COR-L47 (cell line): ENCODE results near the gene ERP44.
"Not testable (repeated sequence)": the region's sequence is repeated elsewhere in the genome, so short reads cannot be mapped to it uniquely, and the experiment has no call there.

Experiments
- DNase-seq: peaks from one replicate; lab custom pipeline; 2025; lab: John Stamatoyannopoulos, UW

The ERP44 gene

DNA sequence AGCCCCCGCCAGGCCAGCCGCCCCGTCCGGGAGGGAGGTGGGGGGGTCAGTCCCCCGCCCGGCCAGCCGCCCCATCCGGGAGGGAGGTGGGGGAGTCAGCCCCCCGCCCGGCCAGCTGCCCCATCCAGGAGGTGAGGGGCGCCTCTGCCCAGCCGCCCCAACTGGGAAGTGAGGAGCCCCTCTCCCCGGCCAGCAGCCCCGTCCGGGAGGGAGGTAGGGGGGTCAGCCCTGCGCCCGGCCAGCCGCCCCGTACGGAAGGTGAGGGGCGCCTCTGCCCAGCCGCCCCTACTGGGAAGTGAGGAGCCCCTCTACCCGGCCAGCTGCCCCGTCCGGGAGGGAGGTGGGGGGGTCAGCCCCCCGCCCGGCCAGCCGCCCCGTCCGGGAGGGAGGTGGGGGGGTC, 30.8 kb downstream of the ERP44 start:
- not testable (repeated sequence) for DNase-seq

DNA sequence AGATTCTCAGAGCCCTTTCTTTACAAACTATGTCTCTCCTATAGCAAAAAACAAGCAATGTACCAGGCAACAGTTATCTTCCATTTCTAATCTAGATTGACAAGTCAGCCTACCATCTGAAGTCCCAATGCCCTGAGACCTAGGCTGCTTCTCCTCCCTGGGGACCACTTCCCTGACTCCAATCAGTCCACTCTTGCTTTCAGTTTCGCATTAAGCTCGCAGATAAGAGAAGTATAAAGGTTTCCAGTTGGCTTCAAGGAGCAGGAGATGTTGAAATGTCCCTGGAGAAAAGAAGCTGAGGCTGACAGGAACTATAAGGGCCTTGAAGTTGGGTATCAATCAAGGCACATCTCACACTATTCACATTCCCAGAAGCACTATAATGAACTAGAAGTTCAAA, 32.3 kb downstream of the ERP44 start:
- no peak for DNase-seq

DNA sequence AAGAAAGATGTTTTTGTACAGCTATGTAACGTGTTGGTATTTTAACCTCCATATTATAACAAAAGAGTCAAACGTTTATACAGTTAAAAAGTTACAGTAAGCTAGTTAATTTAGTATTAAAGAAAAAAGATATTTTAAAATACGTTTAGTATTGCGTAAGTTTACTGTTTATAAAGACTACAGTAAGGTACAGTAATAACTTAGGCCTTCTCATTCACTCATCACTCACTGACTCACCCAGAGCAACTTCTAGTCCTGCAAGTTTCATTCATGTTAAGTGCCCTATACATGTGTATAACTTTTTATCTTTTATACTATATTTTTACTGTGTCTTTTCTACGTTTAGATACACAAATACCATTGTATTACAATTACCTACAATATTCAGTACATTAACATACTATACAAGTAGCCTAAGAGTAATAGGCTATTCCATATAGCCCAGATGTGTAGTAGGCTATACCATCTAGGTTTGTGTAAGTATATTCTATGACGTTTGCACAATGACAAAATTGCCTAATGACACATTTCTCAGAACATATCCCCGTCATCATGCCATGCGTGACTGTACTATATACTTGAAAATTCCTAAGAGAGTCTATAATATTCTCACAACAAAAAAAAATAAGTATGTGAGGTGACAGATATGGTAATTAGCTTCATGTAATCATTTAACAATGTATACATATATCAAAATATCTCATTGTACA, 33.8 kb downstream of the ERP44 start:
- DNase-seq = no peak

DNA sequence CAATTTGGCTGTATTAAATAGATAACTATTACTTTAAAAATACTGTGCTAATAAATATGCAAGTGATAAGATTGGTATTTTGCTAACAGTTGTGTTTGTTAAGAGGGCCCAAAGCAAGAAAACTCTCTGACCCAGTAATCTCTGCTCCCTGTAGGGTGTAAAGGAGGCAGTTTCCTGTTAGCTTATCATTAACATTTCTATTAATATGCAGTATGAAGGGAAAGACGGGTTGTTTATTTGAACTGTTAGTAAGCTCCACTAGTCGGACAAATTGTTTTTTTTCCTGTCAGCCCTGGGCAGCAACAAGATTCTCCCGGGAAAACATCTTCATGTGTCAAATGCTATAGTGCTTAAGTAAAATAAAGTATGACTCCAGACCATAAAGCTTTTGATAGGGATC, 35.6 kb downstream of the ERP44 start:
- no peak for DNase-seq

DNA sequence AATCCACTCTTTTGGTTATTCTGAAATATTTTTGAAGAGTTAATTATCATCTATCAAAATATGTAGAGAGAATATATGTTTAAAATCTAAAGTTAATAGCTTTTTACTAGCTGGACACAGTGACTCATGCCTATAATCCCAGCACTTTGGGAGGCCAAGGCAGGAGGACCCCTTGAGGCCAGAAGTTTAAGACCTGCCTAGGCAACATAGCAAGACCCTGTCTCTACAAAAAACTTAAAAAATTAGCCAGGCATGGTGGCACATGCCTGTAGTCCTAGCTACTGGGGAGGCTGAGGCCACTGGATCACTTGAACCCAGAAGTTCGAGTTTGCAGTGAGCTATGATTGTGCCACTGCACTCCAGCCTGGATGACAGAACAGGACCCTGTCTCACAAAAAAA, 36.1 kb downstream of the ERP44 start:
- DNase-seq = not testable (repeated sequence)

DNA sequence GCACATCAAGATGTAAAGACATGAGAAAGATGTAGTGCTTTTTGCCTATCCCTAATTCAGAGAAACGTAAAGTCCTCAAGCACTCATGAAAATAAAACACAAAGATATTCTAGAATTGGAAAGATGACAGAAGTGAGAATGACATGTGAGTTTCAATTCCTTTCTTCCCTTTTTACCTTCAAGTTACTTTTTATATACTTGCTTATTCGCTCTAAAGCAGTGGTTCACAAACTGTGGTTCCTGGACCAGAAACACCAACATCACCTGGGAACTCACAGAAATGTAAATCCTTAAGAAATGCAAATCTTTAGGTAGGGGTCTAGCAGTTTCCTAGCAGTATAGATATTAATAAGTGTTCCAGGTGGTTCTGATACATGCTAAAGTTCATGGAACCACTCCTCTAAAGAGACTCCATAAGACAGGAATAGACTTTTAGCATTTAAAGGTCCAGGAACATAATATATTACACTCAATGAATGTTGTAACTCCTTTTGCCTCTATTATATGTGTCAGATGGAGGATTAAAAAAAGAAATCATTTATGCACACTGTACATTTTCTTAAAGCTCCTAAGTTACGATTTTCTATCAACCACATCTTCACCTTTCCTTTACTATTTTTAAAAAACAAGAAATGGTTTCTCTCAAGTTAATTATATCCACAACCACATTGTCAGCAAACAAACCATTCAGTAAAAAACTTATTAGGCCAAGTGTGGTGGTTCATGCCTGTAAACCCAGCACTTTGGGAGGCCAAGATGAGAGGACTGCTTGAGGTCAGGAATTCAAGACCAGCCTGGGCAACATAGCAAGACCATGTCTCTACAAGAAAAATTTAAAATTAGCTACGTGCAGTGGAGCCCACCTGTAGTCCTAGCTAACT, 39.9 kb downstream of the ERP44 start:
- DNase-seq = no peak

DNA sequence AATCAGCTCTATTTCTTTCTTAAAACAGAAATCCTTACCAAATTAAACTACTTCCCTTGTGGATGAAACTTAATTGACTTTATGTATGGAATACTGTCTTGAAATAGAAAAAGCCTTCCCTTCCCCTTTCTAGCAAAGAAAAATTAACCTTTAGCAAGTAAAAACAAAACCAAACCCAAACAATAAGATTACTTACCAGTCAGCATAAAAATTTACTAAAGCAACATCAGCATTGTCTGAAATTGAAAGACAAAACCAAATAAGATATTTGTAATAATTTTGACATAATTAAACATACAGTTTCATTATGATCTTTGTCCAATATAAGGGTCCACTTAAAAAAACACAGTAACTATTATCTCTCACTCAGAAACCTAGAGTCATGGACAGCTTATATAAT, 41.2 kb downstream of the ERP44 start:
- no peak for DNase-seq

DNA sequence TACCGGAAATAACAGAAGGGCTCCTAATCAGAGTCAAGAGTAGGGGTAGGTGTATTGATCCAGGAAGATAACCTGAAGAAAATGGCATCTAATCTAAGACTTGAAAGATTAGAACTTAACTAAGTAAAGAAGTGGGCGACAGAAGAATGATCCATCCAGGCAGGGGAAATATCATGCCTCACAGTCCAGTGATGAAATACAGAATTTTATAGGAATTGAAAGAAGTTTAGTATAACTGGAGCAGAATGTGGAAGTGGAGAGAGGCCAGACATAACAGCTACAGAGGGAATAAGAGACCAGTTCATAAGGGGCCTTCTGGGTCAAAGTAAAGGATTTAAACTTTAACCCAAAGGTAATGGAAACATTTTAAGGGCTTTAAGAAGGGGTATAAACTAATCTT, 42.2 kb downstream of the ERP44 start:
- no peak for DNase-seq

DNA sequence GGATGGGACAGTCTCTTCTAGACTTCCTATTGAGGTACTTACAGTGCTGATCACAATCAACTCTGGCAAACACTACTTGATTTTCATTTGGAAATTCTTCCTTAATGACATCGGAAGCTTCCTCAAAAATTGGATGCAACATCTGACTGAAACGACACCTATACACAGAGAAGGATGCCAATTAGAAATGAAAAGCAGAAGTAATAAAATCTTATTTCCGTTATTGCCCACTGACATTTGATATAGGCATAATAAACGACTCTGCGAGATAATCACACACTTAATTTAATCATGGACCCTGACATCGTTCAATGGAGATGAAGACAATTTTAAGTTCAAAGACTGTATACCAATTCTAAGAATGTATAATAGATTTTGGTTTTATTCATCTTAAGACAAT, 46.4 kb downstream of the ERP44 start:
- DNase-seq = no peak

DNA sequence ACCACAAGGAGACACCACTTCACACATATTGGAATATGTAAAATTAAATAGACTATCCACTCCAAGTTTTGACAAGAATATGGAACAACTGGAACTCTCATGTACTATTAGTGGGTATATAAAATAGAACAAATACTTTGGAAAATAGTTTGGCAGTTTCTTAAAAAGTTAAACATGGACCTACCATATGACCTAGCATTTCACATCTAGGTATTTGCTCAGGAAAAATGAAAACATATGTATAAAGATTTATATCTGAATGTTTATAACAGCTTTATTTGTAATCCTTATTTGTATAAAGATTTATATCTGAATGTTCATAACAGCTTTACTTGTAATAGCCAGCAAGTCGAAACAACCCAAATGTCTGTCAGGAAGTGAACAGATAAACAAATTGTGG, 49.2 kb downstream of the ERP44 start:
- no peak for DNase-seq

DNA sequence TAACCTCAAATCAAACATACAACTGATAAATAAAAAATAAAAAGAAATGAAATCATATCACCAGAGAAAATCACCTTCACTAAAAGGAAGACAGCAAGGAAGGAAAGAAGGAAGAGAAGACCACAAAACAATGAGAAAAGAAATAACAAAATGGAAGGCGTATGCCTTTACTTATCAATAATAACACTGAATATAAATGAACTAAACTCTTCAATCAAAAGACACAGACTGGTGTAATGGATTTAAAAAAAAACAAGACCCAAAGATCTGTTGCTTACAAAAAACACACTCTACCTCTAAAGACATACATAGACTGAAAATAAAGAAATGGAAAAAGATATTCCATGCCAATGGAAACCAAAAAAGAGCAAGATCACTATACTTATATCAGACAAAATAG, 60.3 kb downstream of the ERP44 start:
- no peak for DNase-seq

DNA sequence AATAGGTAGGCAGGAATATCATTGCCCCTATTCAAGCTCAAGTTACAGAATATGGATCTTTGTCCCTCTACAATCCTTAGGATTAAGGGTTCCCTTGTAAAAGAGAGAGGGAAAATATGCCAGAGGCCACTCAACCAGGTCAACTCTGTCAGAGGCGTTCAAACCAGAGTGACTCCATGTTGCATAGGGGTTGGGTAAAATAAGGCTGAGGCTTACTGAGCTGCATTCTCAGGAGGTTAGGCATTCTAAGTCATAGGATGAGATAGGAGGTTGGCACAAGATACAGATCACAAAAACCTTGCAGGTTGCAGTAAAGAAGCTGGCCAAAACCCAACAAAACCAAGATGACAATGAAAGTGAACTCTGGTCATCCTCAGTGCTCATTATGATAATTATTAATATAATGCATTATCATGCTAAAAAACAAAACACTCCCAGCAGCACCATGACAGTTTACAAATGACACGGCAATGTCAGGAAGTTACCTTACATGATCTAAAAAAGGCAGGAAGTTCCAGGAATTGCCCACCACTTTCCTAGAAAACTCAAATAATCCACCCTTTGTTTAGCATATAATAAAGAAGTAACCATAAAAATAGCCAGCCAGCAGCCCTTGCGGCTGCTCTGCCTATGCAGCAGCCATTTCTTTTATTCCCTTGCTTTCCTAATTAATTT, 64.8 kb downstream of the ERP44 start:
- DNase-seq = no peak

DNA sequence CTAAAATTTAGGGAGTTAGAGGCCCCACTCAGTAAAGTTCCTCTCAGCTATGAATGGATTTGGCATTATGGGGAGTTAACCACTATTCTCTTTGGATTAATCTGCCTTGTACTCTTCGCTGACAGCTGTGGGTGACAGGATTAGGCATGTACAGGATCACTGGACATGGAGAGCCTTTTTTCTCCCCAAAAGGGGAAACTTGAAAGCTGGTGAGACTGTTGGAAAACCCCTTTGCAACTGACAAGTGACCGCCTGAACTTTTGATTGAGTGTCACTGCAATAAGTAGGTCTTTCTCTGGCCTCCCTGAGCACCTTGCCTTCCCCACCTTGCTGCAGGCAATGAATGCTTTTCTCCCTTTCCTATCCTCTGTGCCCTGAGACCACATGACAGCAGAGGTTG, 68.3 kb downstream of the ERP44 start:
- DNase-seq = no peak

DNA sequence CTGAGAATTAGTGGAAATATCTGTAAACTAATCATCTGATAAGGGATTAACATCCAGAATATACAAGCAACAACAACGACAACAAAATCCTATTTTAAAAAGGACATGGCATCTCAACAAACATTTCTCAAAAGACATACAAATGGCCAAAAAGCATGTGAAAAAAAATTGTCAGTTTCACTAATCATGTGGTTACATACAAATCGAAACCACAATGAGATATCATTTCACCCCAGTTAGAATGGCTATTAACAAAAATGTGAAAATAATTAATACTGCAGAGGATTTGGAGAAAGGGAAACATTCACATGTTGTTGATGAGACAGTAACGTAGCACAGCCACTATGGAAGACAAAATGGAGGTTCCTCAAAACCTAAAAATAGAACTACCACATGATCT, 69.5 kb downstream of the ERP44 start:
- no peak for DNase-seq

DNA sequence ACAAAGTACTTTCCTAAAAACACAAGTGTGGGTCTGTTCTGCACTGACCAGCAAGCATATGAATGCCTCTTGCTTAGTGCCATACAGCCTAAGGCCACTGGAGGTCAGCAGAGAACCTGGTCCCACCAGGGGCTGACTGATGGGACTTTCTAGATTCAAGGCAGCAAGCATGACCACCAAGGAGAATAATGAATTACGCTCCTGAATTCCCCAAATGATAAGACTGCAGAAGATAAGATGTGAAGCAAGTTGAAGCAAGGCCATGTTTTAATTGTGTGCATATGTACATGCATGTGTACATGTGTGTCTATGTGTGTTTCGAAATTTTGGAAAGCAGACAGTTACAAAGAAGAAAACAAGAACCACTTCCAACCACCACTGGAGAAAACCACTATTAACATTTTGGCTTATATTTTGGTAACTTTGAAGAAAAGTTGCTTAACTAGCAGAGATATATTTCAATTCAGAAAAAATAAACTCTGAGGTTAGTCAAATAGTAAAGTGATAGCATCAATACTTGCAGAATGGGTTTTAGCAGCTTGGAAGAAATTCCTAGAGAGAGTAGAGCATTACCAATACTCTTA, 70.5 kb downstream of the ERP44 start:
- DNase-seq = peak; percentile 49

DNA sequence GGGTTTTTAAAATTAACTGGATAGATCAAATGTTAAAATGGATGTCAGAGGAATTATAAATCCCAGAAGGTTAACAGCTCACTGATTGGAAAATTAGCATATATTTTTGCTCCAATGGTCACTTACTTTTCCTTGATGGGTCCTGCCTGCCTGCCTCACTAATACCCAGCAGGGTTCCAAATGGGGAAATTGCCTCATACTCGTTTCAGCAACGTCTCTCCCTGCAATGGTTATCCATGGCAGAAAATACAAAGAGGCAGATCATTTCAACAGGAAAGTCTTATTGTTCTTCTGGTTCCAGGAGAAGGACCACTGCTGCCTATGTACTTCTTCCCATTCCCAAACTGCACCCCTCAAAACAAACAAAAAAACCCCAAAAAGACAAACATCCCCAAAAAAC, 71.3 kb downstream of the ERP44 start:
- DNase-seq = no peak

DNA sequence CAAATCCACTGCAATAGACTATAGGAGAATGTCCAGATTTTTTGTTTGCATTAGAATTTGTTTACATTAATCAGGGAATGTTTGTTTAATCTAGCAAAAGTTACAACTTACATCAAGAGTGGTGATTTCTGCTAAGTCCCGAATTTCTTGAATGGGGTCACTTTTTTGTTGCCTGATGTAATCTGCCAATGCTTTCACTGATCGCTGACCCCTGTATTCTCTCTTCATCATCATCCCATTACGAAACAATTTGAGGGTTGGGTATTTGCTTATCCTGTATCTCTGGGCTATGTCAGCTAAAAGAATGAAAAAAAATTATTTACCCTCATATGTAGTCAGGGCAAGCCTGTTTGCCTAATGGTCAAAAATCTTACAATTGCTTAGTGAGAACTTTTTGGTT, 76.9 kb downstream of the ERP44 start:
- no peak for DNase-seq

DNA sequence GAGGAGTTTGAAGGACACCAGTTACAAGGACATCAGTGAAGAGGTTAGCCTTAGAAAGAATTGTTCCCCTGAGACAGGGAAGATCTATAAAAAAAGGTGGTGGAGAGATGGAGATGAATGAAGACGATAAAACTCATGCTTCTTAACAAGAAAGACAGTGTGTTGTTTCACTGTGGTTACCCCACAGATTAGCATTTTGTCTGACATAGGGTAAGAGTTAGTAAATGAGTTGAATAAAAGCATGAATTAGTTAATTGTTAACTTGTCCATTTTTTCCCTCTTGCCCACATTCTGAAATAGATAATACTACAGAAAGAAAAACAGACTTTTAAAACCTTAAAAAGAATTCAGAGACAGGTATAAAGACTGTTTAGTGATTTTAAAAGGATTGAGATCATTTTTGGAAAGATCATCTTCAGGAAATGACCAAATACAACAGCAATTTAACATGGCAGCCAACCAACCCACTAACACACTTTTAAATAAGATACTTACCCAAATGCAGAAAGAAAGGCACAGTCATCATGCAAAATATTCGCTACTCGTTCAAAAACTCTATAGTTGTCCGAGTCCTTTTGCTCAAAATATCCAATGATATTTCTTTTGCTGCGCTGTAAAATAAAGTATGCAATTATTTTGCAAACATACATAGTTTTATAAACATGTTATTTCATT, 78.5 kb downstream of the ERP44 start:
- DNase-seq = no peak

DNA sequence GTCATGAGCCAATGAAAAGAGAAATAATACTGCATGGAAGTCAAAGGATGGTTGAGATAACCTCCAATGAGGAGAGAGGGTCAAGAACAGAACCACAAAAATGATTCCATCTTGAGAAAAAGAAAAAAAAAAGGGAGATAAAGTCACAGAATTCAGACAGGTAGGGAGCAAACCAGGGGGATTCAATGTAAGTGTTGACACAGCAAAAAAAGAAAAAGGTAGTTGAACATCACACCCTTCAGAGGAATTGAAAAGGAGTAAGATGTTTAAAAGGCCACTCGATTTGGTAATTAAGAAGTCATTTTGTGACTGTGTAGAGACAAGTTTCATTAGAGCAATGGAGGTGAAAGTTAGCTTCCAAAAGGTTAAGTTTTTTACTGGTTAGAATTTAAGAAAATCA, 79.3 kb downstream of the ERP44 start:
- no peak for DNase-seq

DNA sequence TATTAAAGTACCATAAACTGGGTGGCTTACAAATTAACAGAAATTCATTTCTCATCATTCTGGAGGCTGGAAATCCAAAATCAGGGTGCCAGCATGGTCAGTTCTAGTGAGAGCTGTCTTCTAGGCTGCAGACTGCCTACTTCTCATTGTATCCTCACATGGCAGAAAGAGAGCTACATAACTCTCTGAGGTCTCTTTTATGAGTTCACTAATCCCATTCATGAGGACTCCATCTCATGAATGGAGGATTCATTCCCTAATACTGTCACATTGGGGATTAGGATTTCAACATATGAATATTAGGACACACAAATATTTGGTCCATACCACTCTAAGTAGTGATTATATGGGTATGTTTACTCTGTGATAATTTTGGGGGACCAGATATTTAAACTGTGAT, 84.0 kb downstream of the ERP44 start:
- no peak for DNase-seq

DNA sequence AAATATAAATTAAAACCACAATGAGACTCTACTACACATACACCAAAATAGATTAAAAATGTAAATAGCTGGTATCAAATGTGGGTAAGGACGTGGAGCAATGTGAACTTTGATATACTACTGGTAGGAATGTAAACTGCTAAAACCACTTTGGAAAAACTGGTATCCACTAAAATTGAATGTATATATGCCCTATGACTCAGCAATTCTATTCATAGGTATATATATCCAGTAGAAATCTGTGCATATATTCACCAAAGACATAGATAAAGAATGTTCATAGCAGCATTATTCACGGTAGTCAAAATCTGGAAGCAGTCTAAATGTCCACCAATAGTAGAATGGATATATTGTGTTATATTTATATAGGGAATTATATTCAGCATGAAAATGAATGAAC, 85.2 kb downstream of the ERP44 start:
- DNase-seq = no peak

DNA sequence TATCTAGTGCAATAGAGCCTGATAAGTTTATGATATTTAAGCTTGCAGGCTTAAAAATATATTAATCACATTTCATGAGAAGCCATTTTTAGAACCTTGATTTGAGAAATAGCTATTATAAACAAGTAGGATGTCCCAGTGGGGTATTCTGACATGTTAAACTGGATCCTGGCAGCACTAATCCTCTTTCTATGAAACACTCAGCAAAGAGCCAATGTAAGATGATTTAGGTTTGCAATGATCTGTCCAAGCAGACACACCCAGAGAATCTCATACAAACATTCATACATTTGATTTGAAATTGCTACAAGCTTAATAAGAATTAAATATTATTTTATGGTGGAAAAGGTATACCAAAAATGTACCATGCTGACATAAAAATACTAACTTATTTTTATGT, 86.5 kb downstream of the ERP44 start:
- DNase-seq = no peak
